Stimulated activated CD4-positive, alpha-beta T cell treated with anti-CD3 and anti-CD28 coated beads, Interleukin-1b, Interleukin-23, amount 100 ng/mL, for 48 hours (primary cell): ENCODE measurements around the gene AFF3.
"Not testable (repeated sequence)": the region's sequence is repeated elsewhere in the genome, so short reads cannot be mapped to it uniquely, and the experiment has no call there.

Source experiments
- DNase-seq: peaks from one replicate; pipeline ENCODE4 v3.0.0-alpha.2; 2020

AFF3 gene

DNA sequence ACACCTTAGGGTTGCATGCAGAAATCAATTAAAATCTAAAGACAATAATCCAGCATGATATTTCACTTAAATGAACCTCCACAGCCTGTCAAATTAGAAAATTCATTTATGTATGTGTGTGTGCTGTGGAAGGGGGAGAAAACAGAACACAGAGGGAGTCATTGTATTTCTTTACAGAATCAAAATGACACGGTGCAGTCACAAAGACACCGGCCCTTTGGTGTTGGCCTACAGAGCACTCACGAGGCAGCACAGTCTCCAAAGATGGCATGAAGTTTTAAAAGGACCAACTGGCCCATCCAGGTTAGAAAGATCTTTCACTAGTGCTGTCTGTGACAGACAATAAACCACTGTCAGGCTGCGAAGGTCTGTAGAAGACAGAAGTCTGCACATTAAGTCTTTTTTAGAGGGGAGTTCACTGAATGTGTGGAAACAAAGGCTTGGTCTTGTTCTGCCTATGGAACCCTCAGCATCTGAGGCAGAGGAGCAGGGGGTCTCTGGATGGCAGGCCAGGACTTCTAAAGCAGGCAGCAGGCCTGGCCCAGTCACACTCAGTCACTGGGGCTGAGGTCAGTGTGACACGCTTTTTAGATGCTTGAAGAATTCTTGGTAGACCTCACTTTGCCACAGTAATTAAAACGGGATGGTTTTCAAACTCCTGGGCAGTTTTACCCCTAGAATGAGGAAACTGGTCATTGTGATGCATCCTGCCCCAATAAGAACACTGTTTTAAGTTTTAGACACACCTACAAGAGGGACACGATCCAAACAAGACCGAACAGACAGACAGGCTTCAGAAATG is 184.9 kb downstream of the AFF3 start:
- DNase-seq, result no peak

DNA sequence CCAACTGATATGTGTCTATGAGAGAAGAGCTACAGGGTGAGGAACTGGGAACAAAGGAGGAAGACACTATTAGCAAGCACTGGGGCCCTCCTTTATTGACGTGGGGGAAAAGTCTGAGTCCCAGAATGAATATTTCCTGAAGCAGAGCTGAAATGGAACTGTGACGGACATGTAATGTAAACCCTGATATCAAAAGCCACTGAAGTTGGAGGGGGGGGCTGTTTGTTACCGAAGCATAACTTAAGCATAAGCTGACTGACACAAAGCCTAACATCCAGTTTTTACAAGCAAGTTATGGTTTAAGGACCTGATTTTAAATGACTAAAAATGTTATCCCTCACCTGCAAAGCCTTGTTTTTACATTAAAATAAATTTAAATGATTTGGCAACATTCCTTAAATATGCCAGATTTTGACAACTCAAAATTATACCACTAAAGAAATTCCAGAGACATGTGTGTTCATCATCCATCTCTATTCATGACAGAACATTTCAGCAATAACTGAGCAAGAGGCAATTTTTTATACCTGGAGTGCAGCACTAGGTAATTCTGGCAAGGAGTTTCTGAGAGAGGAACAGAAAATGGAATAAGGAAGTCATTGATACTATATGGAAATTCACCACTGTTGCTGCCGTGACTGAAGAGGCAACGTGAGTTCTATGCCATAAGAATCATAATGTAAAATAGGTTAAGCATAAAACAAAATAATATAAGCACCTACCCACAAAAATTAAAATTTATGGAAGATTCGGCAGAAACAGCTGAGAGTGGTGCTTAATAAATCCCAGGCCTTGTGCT is 186.0 kb downstream of the AFF3 start:
- DNase-seq, result no peak

DNA sequence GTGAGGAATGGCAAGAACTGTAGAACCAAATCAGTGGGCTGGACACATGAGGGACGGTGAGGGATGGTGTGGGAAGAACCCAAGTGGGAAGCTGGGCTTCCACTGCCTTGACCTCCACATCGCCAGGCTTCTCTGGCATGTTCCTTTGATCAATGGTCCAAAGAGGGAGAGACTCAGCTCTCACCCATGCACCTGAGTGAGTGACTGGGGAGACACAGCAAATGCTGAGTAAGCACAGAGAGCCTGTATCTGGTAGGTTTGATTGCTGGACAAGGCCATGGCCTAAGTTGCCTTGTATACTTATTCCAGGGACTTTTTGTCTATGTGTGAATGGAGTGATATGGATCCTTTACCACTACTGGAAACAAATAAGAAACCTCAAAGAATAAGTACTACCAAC is 188.6 kb downstream of the AFF3 start:
- no peak for DNase-seq

DNA sequence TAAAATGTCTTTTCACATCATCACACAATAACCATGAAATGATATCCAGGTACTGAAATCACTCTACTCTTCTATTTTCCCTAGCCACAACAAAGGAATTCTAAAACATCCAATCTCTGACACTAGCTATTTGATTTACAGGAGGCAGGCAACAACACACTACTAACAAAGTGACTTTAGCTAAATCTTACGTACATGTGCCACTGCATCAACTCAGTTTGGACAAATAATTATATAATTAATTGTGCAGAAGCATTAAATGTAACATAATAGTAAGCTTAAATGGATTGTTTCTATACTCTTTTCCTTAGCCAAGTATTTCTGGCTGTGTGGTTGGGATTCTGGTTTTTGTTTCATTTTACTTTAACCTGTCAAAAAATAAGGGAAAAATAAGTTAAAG is 192.4 kb downstream of the AFF3 start:
- no peak for DNase-seq

DNA sequence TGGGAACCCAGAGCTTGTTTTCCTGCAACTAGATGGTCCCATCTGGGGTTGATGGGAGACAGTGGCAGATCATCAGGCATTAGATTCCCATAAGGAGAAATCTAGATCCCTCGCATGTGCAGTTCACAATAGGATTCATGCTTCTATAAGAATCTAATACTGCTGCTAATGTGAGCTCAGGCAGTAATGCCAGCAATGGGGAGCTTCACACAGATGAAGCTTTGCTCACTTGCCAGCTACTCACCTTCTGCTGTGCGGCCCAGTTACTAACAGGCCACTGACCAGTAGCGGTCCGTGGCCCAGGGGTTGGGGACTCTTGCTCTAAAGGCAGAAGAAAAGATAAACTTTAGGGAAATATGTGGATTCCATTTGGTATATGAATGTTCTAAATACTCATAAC is 192.9 kb downstream of the AFF3 start:
- no peak for DNase-seq

DNA sequence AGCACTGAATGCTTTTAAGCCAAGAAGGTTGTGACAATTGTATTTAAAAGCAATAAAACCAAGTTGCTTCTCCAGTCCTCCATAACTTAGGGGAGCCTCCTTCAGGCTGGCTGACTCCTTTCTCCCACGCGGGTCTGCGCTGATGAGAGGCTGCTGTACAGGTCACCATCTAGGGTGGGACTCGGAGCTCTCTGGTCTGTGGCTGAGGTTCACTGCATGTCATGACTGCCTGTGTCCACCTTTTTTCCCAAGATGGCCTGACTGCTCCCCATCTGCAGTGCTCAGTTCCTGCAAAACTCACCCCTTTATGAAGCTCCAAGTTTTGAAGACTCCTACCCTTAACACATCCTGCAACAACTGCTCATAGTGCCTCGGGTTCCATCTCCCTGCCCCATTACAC is 194.4 kb downstream of the AFF3 start:
- no peak for DNase-seq

DNA sequence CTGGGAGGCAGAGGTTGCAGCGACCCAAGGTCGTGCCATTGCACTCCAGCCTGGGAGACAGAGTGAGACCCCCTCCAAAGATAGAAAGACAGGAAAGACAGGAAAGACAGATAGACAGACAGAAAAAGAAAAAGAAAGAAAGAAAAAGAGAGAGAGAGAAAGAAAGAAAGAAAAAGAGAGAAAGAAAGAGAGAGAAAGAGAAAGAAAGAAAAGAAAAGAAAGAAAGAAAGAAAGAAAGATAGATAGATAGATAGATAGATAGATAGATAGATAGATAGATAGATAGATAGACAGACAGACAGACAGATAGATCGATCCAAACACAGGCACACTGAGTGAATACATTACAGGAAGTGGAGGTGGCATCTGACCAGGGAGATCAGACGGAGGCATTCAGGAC is 195.0 kb downstream of the AFF3 start:
- not testable (repeated sequence) for DNase-seq

DNA sequence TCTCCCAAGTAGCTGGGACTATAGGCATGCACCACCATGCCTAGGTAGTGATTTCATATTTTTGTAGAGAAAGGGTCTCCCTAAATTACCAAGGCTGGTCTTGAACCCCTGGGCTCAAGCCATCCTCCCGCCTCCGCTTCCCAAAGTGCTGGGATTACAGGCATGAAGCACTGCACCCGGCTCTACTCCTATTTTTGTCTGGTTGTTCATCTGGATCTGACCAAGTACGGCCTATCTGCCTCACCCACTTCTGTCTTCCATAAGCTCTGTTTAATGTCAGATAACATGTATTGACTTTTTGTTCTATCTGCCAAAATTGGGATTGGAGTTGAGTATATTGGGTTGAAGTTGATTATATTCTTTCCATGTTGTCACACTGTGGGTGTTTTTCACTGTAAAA is 198.4 kb downstream of the AFF3 start:
- no peak for DNase-seq

DNA sequence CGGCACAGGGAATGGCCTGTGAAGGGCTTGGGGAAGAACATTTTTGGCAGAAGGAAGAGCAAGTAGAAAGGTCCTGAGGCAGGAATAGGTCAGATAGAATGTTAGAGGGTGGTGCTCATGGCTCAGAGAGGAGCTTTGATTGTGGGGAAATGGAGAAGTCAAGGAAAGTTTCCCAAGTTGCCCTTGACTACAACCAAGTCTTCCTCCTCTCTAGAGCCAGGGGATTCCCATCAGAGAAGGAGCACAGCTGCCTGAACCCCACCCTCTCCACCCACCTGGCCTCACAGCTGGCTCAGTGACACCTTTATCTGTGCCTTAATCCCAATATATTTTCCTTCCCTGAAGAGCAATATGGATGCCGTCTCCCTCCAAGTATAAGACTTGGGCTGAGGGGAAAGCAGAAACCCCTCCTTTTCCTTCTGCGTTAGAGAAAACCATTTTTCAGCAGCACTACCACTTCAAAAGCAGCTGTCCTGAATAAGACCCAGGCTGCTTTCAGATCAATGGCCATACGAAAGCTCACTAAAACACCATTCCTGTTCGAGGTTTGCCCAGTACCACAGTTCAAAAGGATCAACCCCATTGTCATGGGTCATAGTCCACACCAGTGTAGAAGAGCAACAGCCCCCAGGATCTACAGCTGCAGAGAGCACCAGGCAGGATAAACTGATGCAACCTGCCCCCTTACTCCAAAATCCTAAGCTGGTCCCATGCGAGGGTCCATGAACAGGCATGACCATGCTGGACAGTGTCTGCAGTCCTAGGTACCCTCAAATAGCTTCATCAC is 199.6 kb downstream of the AFF3 start:
- DNase-seq, result no peak

DNA sequence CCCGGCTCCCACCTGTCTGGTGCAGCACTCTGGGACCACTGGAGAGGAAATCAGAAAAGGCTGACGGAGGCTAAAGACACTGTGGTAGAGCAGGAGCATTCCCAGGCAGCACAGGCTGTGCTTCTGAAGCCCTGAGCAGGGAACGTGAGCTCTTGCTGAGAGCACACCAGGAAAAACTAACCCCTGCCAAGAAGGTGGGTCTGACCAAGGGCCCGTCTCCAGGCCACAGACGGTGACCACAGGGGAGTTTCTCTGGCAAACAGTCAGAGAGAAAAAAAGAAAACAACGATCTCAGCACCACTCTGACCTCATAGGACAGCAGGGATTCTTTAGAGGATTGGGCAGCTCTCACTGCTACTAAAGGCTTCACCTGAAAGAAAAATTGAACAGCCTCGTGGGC is 201.4 kb downstream of the AFF3 start:
- DNase-seq, result no peak

DNA sequence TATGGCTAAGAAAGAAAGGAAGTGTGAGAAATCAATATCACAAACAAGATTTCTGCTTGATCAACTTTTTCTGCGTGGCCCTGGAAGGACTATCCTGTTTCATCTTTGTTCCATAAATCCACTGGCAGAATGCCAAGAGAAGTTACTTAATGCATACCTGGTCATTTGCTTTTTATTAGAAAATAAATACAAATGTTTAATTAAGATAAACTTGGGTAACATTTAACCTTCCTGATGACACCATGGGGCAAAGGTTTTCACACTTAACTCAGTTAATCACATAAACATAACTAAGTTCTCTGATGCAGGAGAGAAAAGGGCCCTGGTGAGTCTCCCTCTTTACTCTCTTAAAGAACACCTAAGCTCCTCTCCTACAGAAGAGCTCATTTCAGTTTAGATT is 203.3 kb downstream of the AFF3 start:
- no peak for DNase-seq

DNA sequence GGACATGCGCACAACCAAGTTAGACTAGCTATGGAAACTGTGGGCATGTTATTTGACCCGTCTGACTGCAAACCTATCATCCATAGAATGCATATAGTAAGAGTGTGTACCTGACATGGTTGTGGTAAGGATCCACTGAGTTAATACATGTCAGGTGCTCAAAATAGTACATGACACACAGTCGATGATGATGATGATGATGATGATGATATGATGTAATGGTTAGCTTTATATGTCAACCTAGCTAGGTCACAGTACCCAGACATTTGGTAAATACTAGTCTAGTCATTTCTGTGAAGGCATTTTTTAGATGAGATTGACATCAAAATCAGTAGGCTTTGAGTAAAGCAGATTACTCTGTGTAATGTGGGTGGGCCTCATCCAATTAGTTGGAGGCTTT is 204.1 kb downstream of the AFF3 start:
- DNase-seq, result no peak

DNA sequence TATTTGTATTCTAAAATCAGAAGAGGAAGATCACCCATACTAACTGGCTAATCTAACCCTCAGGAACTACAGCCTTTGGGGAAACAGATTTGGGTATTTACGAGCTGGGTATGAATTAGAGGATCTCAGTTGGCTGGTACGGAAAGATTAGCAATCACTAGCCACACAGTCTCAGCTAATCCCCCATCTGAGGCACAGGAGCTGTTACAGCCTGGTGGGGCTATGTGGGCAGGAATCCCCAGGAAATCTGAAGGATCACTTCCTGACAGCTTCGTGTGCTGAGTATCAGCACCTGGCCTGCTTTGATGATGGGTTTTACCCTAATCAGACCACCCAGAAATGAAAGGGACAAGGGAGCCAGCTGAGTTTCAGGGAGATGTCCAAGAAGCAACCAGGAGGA is 206.3 kb downstream of the AFF3 start:
- no peak for DNase-seq

DNA sequence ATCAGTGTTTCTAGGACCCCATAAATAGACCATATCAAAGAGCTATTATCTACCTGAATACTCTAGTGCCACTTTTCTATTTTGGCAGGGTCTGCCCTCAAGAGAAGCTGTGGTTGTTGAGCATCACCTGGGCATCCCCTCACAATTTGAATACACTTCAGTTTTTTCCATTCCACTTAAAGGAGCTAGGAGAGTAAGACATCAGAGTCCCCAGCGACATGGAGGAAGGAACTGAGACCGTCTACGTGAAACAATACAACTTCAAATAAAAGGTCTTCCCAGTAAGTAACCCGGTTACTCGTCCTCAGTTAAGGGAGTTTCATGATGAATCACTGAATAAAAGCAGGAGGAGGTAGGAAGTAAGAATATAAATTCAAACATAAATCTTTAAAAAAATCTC is 206.7 kb downstream of the AFF3 start:
- DNase-seq, result no peak

DNA sequence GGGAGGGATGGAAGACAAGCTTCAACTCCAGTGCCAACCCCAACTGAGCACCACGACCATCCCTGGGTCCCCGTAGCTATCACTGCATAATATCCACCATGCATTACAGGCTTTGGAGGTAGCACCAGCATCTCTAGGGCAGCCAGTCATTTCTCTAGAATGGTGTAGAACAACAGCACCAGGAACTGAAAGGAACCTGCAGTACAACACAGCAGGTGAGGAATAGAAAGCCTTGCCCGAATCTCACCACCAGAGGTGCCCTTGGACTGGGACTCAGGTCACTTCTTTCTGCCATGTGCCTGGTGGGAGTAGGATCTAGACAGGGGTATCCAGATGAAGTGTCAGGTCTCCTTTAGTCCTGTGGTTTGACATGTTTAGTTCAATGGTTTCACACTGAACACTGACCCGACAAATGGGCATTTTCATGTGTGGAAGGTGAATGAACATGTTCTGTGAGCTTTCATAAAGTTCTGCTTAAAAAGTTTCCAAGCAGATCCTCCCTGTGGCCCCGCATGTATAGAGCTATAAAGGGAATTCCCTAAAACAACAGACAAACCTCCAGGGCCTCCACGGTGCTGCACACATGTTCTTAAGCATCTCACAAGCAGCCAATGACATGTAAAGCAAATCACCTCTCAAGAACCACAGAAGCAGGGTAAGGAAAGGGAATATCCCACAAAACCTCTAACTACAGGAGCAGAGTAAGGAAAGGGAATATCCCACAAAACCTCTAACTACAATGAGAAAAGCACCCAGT is 208.3 kb downstream of the AFF3 start:
- no peak for DNase-seq

DNA sequence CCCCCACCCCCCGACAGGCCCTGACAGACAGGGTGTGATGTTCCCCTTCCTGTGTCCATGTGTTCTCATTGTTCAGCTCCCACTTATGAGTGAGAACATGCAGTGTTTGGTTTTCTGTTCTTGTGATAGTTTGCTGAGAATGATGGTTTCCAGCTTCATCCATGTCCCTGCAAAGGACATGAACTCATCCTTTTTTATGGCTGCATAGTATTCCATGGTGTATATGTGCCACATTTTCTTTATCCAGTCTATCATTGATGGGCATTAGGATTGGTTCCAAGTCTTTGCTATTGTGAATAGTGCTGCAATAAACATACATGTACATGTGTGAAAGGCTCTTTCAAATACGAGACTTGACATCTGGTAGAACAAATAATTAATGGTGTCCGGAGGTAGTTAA is 208.9 kb downstream of the AFF3 start:
- not testable (repeated sequence) for DNase-seq

DNA sequence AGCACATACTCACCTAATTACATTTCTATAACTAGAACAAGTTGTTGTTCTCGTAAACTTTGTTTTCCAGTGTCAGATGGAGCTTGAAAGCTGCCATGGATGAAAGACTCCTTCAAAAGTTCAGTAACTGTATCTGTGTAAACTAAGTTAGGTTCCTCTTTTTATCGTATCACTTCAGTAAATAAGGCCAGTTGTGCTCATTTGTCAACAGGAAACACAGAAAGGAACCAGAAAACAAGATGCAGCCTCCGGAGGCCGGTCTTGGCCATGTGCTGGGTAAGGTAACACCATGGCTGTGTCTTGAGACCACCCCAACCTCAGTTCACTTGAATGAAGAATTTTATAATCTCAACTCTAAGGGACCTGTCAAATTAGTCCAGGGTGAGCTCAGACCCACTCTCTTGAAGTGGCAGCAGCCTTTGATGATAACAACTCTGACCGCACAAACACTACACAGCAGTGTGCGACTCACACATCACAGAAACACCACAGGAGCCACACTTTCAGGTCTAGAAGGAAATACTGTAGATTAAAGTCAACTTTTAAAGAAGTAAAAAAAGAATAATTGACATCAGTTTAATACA is 213.8 kb downstream of the AFF3 start:
- DNase-seq, result no peak

DNA sequence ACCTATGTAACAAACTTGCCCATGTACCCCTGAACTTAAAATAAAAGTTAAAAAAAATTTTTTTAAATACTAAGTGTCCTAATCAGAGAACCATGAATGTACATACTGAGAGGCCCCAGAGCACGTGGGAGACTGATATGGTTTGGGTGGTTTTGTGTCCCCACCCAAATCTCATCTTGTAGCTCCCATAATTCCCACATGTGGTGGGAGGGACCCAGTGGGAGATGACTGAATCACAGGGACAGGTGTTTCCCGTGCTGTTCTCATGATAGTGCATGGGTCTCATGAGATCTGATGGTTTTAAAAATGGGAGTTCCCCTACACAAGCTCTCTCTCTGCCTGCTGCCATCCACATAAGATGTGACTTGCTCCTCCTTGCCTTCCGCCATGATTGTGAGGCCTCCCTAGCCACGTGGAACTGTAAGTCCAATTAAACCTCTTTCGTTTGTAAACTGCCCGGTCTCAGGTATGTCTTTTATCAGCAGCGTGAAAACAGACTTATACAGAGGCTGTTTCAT is 214.6 kb downstream of the AFF3 start:
- not testable (repeated sequence) for DNase-seq

DNA sequence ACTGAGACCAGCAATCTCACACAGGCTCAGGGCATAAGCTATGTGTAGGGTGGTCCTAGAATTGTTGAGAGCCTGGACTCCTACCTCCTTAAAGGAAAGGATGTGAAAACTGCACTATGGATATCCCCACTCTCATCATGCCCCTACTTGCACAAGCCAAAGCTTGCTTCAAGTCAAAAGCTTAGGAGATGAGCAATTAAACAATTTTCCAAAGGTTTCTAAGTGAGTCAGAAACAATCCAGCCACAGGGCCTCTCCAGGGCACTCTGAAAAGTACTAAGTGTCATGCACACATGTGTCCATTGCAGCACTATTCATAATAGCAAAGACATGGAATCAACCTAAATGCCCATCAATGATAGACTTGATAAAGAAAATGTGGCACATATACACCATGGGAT is 215.4 kb downstream of the AFF3 start:
- no peak for DNase-seq

DNA sequence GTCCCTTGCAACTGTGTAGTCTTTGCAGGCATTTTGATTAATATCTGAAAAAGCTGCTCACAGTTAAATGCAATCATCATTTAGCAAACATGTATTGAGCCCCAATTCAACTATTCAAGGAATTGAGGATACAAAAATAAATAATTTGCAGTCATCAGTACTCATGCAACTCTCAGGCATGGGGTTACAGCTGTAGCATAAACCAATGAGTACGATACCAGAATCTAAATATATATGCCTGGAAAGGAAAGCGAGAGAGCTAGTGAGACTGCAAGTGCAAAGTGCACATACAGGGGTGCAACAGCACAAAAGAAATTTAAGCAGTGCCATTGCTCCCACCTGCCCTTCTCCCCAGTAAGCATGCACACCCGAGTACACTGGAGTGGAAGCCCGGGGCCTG is 216.4 kb downstream of the AFF3 start:
- no peak for DNase-seq

DNA sequence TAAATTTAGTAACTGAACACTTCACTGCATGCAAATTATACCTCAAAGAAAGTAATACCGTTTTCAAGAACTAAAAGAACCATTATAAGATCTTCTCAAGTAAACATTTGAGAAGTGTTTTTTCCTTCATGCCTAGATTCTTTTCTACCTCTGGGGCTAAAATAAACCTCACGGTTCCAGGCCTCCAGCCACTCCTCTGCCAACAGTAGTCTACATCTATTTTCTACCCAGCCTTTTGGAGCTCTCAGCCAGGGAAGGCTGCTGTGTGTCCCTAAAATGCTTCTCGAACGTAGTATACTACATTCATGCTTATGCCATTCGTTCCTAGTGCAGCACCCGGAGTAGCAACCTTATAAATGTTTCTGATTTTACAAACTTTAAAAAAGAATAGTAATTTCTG is 219.7 kb downstream of the AFF3 start:
- no peak for DNase-seq

DNA sequence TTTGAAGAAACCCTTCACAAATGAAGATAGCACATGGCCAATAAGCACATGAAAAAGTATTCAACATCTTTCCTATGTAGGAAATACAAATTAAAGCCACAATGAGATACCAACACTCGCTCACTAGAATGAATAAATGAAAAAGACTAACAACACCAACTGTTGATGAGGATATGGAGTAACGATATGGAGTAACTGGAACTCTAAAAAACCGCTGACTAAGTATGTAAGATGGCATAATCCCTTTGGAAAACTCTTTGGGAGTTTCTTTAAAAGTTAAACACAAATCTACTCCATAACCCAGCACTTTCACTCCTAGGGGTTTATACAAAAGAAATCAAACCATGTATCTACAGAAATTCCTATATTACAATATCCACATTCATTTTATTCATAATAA is 220.5 kb downstream of the AFF3 start:
- DNase-seq, result no peak
